Astrocyte (in vitro differentiated cells and primary cell): ENCODE data around the gene TMEM94.

Source experiments
- CTCF ChIP-seq: IDR thresholded peaks from 2 replicates; pipeline ENCODE4 v1.5.1; 2011; ENCODE audit warnings: low read depth, mild to moderate bottlenecking, inconsistent platforms, low read length, moderate library complexity; ENCODE audit not compliant: insufficient read depth
- EZH2 ChIP-seq: IDR thresholded peaks from 2 replicates; pipeline ENCODE4 v1.6.1; 2012; ENCODE audit warnings: mild to moderate bottlenecking, low read length, inconsistent platforms; ENCODE audit not compliant: insufficient read depth

GRCh38 chr17:75502721-75503329 lies 46.4 kb downstream of the TMEM94 start:
- TF ChIP-seq CTCF (no peak), EZH2 (no peak)
